B cell (primary cell): ENCODE data around the gene SATB1. TPM values are rescaled to one million over a fixed set of nuclear protein-coding genes. Genes with fewer than 3 reads are reported as not detected.

Source experiments
- ATAC-seq: fragments of 200-7000 bp; cut with Tn5 transposase; one replicate; pipeline ENCODE4 v1.10.0; 2021; ENCODE audit warnings: low read depth, mild to moderate bottlenecking, moderate number of reproducible peaks, moderate library complexity
- CTCF ChIA-PET: fragments of 350-600 bp; sonication (Branson Sonifier 250); formaldehyde crosslinking; loops from one replicate; lab custom pipeline; 2021; ENCODE audit warnings: antibody characterized with exemption, inconsistent platforms; lab: Charles Lee
- POLR2A ChIA-PET: fragments of 350-600 bp; sonication (Branson Sonifier 250); formaldehyde crosslinking; loops from one replicate; lab custom pipeline; 2021; ENCODE audit warnings: antibody characterized with exemption; lab: Charles Lee
- DNase-seq: peaks from one replicate; pipeline ENCODE4 v3.0.0; 2013
- H2AFZ ChIP-seq: 2 replicates; pipeline ENCODE4 v1.6.1; 2012; ENCODE audit warnings: mild to moderate bottlenecking, low read depth, low read length; ENCODE audit not compliant: insufficient read depth, poor library complexity, severe bottlenecking
- H3K27ac ChIP-seq, 2 donors: 1 replicate in 1 of 2; 2 replicates in 1 of 2; pipeline ENCODE4 v1.5.1; 2012 to 2013; ENCODE audit warnings: low read length in 2 of 2, mild to moderate bottlenecking in 2 of 2, moderate library complexity in 1 of 2
- H3K27me3 ChIP-seq, 4 experiments: fragments of 200-600 bp in 1 of 4; sonication (generic) in 1 of 4; replicated peaks in 1 of 4; 1 replicate in 2 of 4; 2 replicates in 2 of 4; pipeline versions ENCODE4 v1.6.1 to v1.7.0; 2013 to 2016; ENCODE audit warnings: low read length in 3 of 4, mild to moderate bottlenecking in 2 of 4, mixed read lengths in 1 of 4, moderate library complexity in 1 of 4; ENCODE audit not compliant: insufficient read depth in 4 of 4, control insufficient read depth in 3 of 4; ENCODE audit errors: control extremely low read depth in 1 of 4
- H3K36me3 ChIP-seq, 2 experiments: replicated peaks in 1 of 2; 1 replicate in 1 of 2; 2 replicates in 1 of 2; pipeline versions ENCODE4 v1.6.1 to v1.7.1; 2013; ENCODE audit warnings: low read length in 1 of 2; ENCODE audit not compliant: insufficient read depth in 2 of 2, control insufficient read depth in 1 of 2; ENCODE audit errors: control extremely low read depth in 1 of 2, extremely low read depth in 1 of 2
- H3K4me1 ChIP-seq, 2 donors: fragments of 200-600 bp in 1 of 2; sonication (generic) in 1 of 2; 1 replicate in 1 of 2; 2 replicates in 1 of 2; pipeline versions ENCODE4 v1.5.1 to v1.6.1; 2013 to 2017; ENCODE audit warnings: low read length in 2 of 2; ENCODE audit not compliant: control insufficient read depth in 2 of 2, insufficient read depth in 2 of 2
- H3K4me2 ChIP-seq: replicated peaks from 2 replicates; pipeline ENCODE3; 2012; ENCODE audit warnings: mild to moderate bottlenecking, low read depth, low read length; ENCODE audit not compliant: poor library complexity, severe bottlenecking
- H3K4me3 ChIP-seq, 5 experiments: fragments of 200-600 bp in 1 of 5; sonication (generic) in 1 of 5; 1 replicate in 3 of 5; 2 replicates in 2 of 5; pipeline versions ENCODE4 v1.5.1 to v1.7.0; 2011 to 2016; ENCODE audit warnings: low read length in 4 of 5, mild to moderate bottlenecking in 4 of 5, low read depth in 2 of 5, control low read depth in 1 of 5, moderate library complexity in 1 of 5; ENCODE audit not compliant: insufficient read depth in 1 of 5; ENCODE audit errors: control extremely low read depth in 1 of 5, extremely low read depth in 1 of 5
- H3K79me2 ChIP-seq: fragments of 200-600 bp; sonication (generic); one replicate; pipeline ENCODE4 v1.6.0; 2016; ENCODE audit warnings: low read length; ENCODE audit not compliant: control insufficient read depth, insufficient read depth
- H3K9ac ChIP-seq: fragments of 200-600 bp; sonication (generic); 2 replicates; pipeline ENCODE4 v1.6.1; 2017; ENCODE audit warnings: mild to moderate bottlenecking, low read length, moderate library complexity
- H3K9me3 ChIP-seq, 3 donors: one replicate each; pipeline versions ENCODE4 v1.6.1 to v1.7.1; 2013; ENCODE audit warnings: low read length in 2 of 3; ENCODE audit not compliant: control insufficient read depth in 2 of 3, insufficient read depth in 1 of 3; ENCODE audit errors: control extremely low read depth in 1 of 3
- H4K20me1 ChIP-seq: 2 replicates; pipeline ENCODE4 v1.6.0; 2012; ENCODE audit warnings: mild to moderate bottlenecking, low read length; ENCODE audit not compliant: insufficient read depth, control insufficient read depth, poor library complexity, severe bottlenecking
- H3K27ac Mint-ChIP-seq: one replicate; pipeline ENCODE4 v1.8.0; 2021; ENCODE audit warnings: mixed read lengths
- H3K27me3 Mint-ChIP-seq: one replicate; pipeline ENCODE4 v1.8.0; 2021; ENCODE audit warnings: mixed read lengths
- H3K4me1 Mint-ChIP-seq: one replicate; pipeline ENCODE4 v1.8.0; 2021; ENCODE audit warnings: mixed read lengths
- H3K4me3 Mint-ChIP-seq: one replicate; pipeline ENCODE4 v1.8.0; 2021; ENCODE audit warnings: mixed read lengths
- H3K9me3 Mint-ChIP-seq: one replicate; pipeline ENCODE4 v1.8.0; 2022; ENCODE audit warnings: mixed read lengths; ENCODE audit not compliant: insufficient read depth
- EZH2 ChIP-seq: IDR thresholded peaks from 2 replicates; pipeline ENCODE4 v1.6.1; 2012; ENCODE audit warnings: borderline replicate concordance, low read depth, mild to moderate bottlenecking, moderate library complexity, low read length; ENCODE audit not compliant: insufficient read depth, poor library complexity, severe bottlenecking
- WGBS: methylation state at CpG from one replicate; pipeline ENCODE4 v1.1.5; 2013; ENCODE audit warnings: missing lambda C conversion rate; ENCODE audit not compliant: insufficient coverage; 5-methylcytosine and 5-hydroxymethylcytosine counted together
- intact Hi-C: fragments of 100-400 bp; cut with micrococcal nuclease; formaldehyde crosslinking; loops from one replicate; pipeline ENCODE4 v1.10.0; 2022
- polyA plus RNA-seq: library from polyadenylated mRNA; depleted of rRNA; stranded (reverse); fragments of >200 nt; gene quantifications from 2 replicates; pipeline ENCODE4 v1.2.3, GENCODE V29; 2012
- total RNA-seq, 2 donors: library from RNA; stranded (reverse); fragments of 120-200 nt in 1 of 2; gene quantifications; 1 replicate in 1 of 2; 2 replicates in 1 of 2; pipeline versions ENCODE4 v1.2.3 to v1.2.4, GENCODE V29; 2013 to 2022
- TF ChIP-seq, protein P1 (sequence below): fragments of 200-600 bp; IDR thresholded peaks from one replicate; pipeline ENCODE4 v1.8.0; 2022; ENCODE audit warnings: antibody characterized with exemption, mild to moderate bottlenecking

Gene SATB1
- total and polyA plus RNA-seq, 2 donors (not counting 1 experiment from before 2014, with no cell fraction given), result 42.3 to 66.5 TPM

- no peak for DNase-seq
Observed at GRCh38 chr3:18409266-18409665, 15.9 kb downstream of the SATB1 start.

GRCh38 chr3:18405141-18405540, 20.0 kb downstream of the SATB1 start:
- ChIA-PET POLR2A (no interaction called here), CTCF (interaction anchor here (3.7 kb wide), 1 partner anchor 15 kb away, joined by 15 read pairs; no protein-coding TSS in a partner anchor)
- peaks cover 5% of the 10 kb centered on the region for H3K4me1 Mint-ChIP-seq
- intact Hi-C loops, result loop anchor here (5.0 kb wide), 1 partner anchor 352 kb away; no protein-coding TSS in a partner anchor
- H3K27ac Mint-ChIP-seq, result no peak overlapping the region
- no peak overlapping the region for H3K4me3 Mint-ChIP-seq
- ATAC-seq (no peak), DNase-seq (no peak)
- H4K20me1 ChIP-seq, result peaks cover 6% of the 10 kb centered on the region
- H3K79me2 ChIP-seq, result peaks cover 5% of the 10 kb centered on the region
- TF ChIP-seq EZH2, result no peak
- TF ChIP-seq, protein P1, sequence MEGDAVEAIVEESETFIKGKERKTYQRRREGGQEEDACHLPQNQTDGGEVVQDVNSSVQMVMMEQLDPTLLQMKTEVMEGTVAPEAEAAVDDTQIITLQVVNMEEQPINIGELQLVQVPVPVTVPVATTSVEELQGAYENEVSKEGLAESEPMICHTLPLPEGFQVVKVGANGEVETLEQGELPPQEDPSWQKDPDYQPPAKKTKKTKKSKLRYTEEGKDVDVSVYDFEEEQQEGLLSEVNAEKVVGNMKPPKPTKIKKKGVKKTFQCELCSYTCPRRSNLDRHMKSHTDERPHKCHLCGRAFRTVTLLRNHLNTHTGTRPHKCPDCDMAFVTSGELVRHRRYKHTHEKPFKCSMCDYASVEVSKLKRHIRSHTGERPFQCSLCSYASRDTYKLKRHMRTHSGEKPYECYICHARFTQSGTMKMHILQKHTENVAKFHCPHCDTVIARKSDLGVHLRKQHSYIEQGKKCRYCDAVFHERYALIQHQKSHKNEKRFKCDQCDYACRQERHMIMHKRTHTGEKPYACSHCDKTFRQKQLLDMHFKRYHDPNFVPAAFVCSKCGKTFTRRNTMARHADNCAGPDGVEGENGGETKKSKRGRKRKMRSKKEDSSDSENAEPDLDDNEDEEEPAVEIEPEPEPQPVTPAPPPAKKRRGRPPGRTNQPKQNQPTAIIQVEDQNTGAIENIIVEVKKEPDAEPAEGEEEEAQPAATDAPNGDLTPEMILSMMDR, result no peak
- no CpG with 5 or more reads among the region's 3 CpGs for WGBS
- H3K27me3 Mint-ChIP-seq, result no peaks in the 10 kb centered on the region
- no peak overlapping the region for H3K4me3 ChIP-seq
- H3K9ac ChIP-seq, result no peak overlapping the region
- no peak overlapping the region for H3K27ac ChIP-seq
- no peaks in the 10 kb centered on the region for H3K27me3 ChIP-seq
- peaks cover 2 to 7% of the 10 kb centered on the region in 2 experiments for H3K36me3 ChIP-seq
- no peaks in the 10 kb centered on the region for H3K9me3 ChIP-seq
- no peaks in the 10 kb centered on the region for H3K4me1 ChIP-seq
- H3K4me2 ChIP-seq, result no peak overlapping the region
- no peak overlapping the region for H2AFZ ChIP-seq
- no peaks in the 10 kb centered on the region for H3K9me3 Mint-ChIP-seq

More at GRCh38 chr3:18409266-18409665, 15.9 kb downstream of the SATB1 start:
- ATAC-seq, result no peak
- peaks cover under 1% of the 10 kb centered on the region for H3K79me2 ChIP-seq
- H3K4me1 ChIP-seq, result no peaks in the 10 kb centered on the region
- no peaks in the 10 kb centered on the region for H3K27me3 Mint-ChIP-seq
- intact Hi-C loops, result loop anchor here (5.0 kb wide), 1 partner anchor 348 kb away; no protein-coding TSS in a partner anchor
- no peak overlapping the region for H3K27ac ChIP-seq
- TF ChIP-seq EZH2, result no peak
- TF ChIP-seq, protein P1, result no peak
- H3K4me2 ChIP-seq, result no peak overlapping the region
- H4K20me1 ChIP-seq, result peaks cover 6% of the 10 kb centered on the region
- H3K4me3 ChIP-seq, result no peak overlapping the region
- ChIA-PET CTCF (no interaction called here), POLR2A (no interaction called here)
- no CpG with 5 or more reads among the region's 2 CpGs for WGBS
- no peak overlapping the region for H3K4me3 Mint-ChIP-seq
- no peaks in the 10 kb centered on the region for H3K27me3 ChIP-seq
- no peaks in the 10 kb centered on the region for H3K9me3 ChIP-seq
- no peak overlapping the region for H3K27ac Mint-ChIP-seq
- H3K9ac ChIP-seq, result no peak overlapping the region
- no peaks in the 10 kb centered on the region for H3K9me3 Mint-ChIP-seq
- peaks cover 8 to 9% of the 10 kb centered on the region in 2 experiments for H3K36me3 ChIP-seq
- no peaks in the 10 kb centered on the region for H3K4me1 Mint-ChIP-seq
- H2AFZ ChIP-seq, result no peak overlapping the region
